Measurements from ENCODE around the gene FUNDC2. TPM values are rescaled to one million over a fixed set of nuclear protein-coding genes. Genes with fewer than 3 reads are reported as not detected.

Gene FUNDC2
- total RNA-seq, 1 experiment from 2014 or later = 80.7 TPM

DNA sequence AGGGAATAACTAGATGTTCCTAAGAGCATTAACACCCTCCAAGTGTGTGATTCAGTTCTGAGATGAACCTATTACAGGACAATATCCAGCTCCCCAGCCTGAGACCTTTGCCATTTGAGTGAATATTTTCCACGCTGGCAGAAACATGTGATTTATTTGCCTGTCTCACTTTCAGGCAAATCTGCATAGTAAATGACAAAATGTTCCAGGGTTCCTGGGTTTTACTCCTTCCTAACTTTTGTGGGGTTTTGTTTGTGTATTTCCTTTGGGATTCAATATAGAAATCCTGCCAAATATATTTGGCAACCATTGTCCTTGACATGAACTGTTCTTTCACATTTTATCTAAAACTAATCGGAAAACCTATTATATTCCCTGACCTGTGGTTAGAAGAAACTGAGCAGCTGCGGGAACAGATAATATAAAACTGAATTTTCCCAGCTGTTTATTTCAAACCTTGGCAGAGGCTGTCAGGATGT lies 16.6 kb upstream of the FUNDC2 start:
- no peaks in the 10 kb centered on the region for H3K9me2 ChIP-seq (replicated peaks; ENCODE audit: low read length)
- TF ChIP-seq, protein P1, sequence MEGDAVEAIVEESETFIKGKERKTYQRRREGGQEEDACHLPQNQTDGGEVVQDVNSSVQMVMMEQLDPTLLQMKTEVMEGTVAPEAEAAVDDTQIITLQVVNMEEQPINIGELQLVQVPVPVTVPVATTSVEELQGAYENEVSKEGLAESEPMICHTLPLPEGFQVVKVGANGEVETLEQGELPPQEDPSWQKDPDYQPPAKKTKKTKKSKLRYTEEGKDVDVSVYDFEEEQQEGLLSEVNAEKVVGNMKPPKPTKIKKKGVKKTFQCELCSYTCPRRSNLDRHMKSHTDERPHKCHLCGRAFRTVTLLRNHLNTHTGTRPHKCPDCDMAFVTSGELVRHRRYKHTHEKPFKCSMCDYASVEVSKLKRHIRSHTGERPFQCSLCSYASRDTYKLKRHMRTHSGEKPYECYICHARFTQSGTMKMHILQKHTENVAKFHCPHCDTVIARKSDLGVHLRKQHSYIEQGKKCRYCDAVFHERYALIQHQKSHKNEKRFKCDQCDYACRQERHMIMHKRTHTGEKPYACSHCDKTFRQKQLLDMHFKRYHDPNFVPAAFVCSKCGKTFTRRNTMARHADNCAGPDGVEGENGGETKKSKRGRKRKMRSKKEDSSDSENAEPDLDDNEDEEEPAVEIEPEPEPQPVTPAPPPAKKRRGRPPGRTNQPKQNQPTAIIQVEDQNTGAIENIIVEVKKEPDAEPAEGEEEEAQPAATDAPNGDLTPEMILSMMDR (conservative IDR thresholded peaks at IDR 0.05; ENCODE audit: low read depth, low read length) = no peak
- TF ChIP-seq EZH2phosphoT487 (IDR thresholded peaks at IDR 0.05; ENCODE audit: borderline replicate concordance, low read length) (no peak), EZH2 (IDR thresholded peaks at IDR 0.05; ENCODE audit: low read length, unreplicated experiment) (no peak)
- no peak overlapping the region for H3K9ac ChIP-seq (ENCODE audit: low read length)
- H3K9me3 ChIP-seq (ENCODE audit: low read length) = no peaks in the 10 kb centered on the region
- H4K20me1 ChIP-seq (ENCODE audit: low read length) = no peaks in the 10 kb centered on the region
- H3K27ac ChIP-seq (ENCODE audit: low read length) = no peak overlapping the region
- H3K4me1 ChIP-seq (ENCODE audit: insufficient read depth, low read length) = no peaks in the 10 kb centered on the region
- ChIA-PET POLR2A (ENCODE audit: unreplicated experiment) (no interaction called here), CTCF (no interaction called here)
- no peak overlapping the region for H3K4me3 ChIP-seq (ENCODE audit: low read length)
- no peak for DNase-seq
- H3K36me3 ChIP-seq (ENCODE audit: low read depth, low read length) = no peaks in the 10 kb centered on the region
- no peak for ATAC-seq
- intact Hi-C loops (cut with micrococcal nuclease) = no loop called here
- H3K27me3 ChIP-seq (ENCODE audit: low read length) = no peaks in the 10 kb centered on the region
- H2AFZ ChIP-seq (ENCODE audit: low read length) = no peak overlapping the region
- H3K4me2 ChIP-seq (ENCODE audit: low read length) = no peak overlapping the region
- BruUV-seq (replicated peaks) = no TSS peak
- no peaks in the 10 kb centered on the region for H3F3A ChIP-seq (ENCODE audit: low read length, unreplicated experiment)
- H3K79me2 ChIP-seq (ENCODE audit: low read length) = no peaks in the 10 kb centered on the region

DNA sequence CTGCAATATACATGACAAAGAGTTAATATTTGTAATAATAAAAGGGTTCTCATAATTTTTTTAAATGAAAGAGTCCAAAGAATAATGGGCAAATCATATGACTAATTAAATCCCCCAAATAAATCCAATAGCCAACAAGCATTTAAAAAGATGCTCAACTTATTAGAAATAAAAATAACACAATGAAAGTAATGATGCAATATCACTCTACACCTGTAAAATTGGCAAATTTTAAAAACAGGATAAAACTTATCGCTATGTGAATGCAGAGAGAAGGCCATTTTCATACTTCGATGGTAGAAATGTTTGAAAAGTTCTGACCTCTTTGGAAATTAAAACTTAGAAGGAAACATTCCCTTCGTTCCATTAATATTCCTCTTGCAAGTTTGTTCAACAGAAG lies 6.1 kb upstream of the FUNDC2 start:
- Histone ChIP-seq H3K27ac (ENCODE audit: low read length) (no peak overlapping the region), H3K4me3 (ENCODE audit: low read length) (no peak overlapping the region), H3K36me3 (ENCODE audit: low read depth, low read length) (no peaks in the 10 kb centered on the region), H3K27me3 (ENCODE audit: low read length) (no peaks in the 10 kb centered on the region), H3F3A (ENCODE audit: low read length, unreplicated experiment) (no peaks in the 10 kb centered on the region), H3K4me1 (ENCODE audit: insufficient read depth, low read length) (no peaks in the 10 kb centered on the region), H3K4me2 (ENCODE audit: low read length) (no peak overlapping the region), H4K20me1 (ENCODE audit: low read length) (no peaks in the 10 kb centered on the region), H3K79me2 (ENCODE audit: low read length) (no peaks in the 10 kb centered on the region), H2AFZ (ENCODE audit: low read length) (no peak overlapping the region), H3K9ac (ENCODE audit: low read length) (no peak overlapping the region), H3K9me3 (ENCODE audit: low read length) (no peaks in the 10 kb centered on the region), H3K9me2 (replicated peaks; ENCODE audit: low read length) (no peaks in the 10 kb centered on the region)
- no peak for TF ChIP-seq EZH2phosphoT487 (IDR thresholded peaks at IDR 0.05; ENCODE audit: borderline replicate concordance, low read length)
- TF ChIP-seq, protein P1 (conservative IDR thresholded peaks at IDR 0.05; ENCODE audit: low read depth, low read length) = no peak
- TF ChIP-seq EZH2 (IDR thresholded peaks at IDR 0.05; ENCODE audit: low read length, unreplicated experiment) = no peak
- DNase-seq = no peak
- BruUV-seq (replicated peaks) = no TSS peak
- intact Hi-C loops (cut with micrococcal nuclease) = no loop called here
- no peak for ATAC-seq
- POLR2A ChIA-PET (ENCODE audit: unreplicated experiment) = no interaction called here
- CTCF ChIA-PET = no interaction called here

DNA sequence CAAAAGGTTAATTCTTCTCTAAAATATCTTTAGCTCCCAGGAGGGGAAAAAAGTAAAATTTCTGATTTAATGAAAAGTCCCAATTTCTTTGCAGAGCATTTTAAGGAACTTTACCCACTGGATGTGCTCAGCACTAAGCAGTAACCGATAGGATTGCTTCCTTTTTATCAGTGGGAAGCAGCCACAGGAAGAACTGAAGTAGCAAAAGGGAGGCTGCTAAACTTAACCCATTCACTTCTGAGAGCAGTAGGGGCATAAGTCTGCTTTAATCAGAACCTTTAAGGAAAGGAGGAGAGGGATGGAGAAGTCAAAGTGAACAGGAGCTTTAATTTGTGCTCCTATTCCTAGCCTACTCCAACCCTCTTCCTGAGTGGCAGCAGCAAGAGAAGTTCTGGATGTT lies 4.1 kb upstream of the FUNDC2 start, which contains the start of gene F8:
TSS of gene F8 (minus strand) at position 139 of the 400 bp plus-strand sequence. CDS start 171 bp downstream, outside the sequence.
- no peak for TF ChIP-seq EZH2 (IDR thresholded peaks at IDR 0.05; ENCODE audit: low read length, unreplicated experiment)
- TF ChIP-seq, protein P1 (conservative IDR thresholded peaks at IDR 0.05; ENCODE audit: low read depth, low read length) = no peak
- no peak for TF ChIP-seq EZH2phosphoT487 (IDR thresholded peaks at IDR 0.05; ENCODE audit: borderline replicate concordance, low read length)
- Histone ChIP-seq H3K36me3 (ENCODE audit: low read depth, low read length) (no peaks in the 10 kb centered on the region), H3K4me1 (ENCODE audit: insufficient read depth, low read length) (no peaks in the 10 kb centered on the region), H2AFZ (ENCODE audit: low read length) (no peak within 1 kb of the TSS), H3F3A (ENCODE audit: low read length, unreplicated experiment) (no peaks in the 10 kb centered on the region), H3K4me2 (ENCODE audit: low read length) (no peak within 1 kb of the TSS), H3K9ac (ENCODE audit: low read length) (no peak within 1 kb of the TSS), H3K9me3 (ENCODE audit: low read length) (no peaks in the 10 kb centered on the region), H3K79me2 (ENCODE audit: low read length) (peaks cover 4% of the 10 kb centered on the region), H3K9me2 (replicated peaks; ENCODE audit: low read length) (no peaks in the 10 kb centered on the region), H3K27me3 (ENCODE audit: low read length) (no peaks in the 10 kb centered on the region), H4K20me1 (ENCODE audit: low read length) (no peaks in the 10 kb centered on the region), H3K27ac (ENCODE audit: low read length) (no peak within 1 kb of the TSS), H3K4me3 (ENCODE audit: low read length) (no peak within 1 kb of the TSS)
- CTCF ChIA-PET = no interaction called here
- intact Hi-C loops (cut with micrococcal nuclease) = no loop called here
- no TSS peak for BruUV-seq (replicated peaks)
- no peak for ATAC-seq
- POLR2A ChIA-PET (ENCODE audit: unreplicated experiment) = no interaction called here
- no peak for DNase-seq

Data from PC-3 (cell line).